OCI-LY1 (cell line): ENCODE results near the gene OTOG.

Experiments used
- H2AFZ ChIP-seq: fragments of 200-600 bp; sonication (generic), shearing (Covaris generic); 2 replicates; pipeline ENCODE4 v1.6.0; 2014; ENCODE audit warnings: antibody characterized with exemption, mild to moderate bottlenecking, low read length
- H3F3A ChIP-seq: fragments of 200-600 bp; sonication (generic), shearing (Covaris generic); 2 replicates; pipeline ENCODE4 v1.6.0; 2014; ENCODE audit warnings: mild to moderate bottlenecking, antibody characterized with exemption, low read length, moderate library complexity; ENCODE audit not compliant: insufficient read depth
- H3K27ac ChIP-seq: fragments of 200-600 bp; sonication (generic); 2 replicates; pipeline ENCODE4 v1.5.1; 2014; ENCODE audit warnings: low read length, mixed run types, mild to moderate bottlenecking, low read depth; ENCODE audit not compliant: poor library complexity, severe bottlenecking
- H3K27me3 ChIP-seq: fragments of 200-600 bp; sonication (generic); 2 replicates; pipeline ENCODE4 v1.6.0; 2014; ENCODE audit warnings: antibody characterized with exemption, mild to moderate bottlenecking, low read length, moderate library complexity; ENCODE audit not compliant: insufficient read depth
- H3K36me3 ChIP-seq: fragments of 200-600 bp; sonication (generic); 2 replicates; pipeline ENCODE4 v1.6.1; 2014; ENCODE audit warnings: mild to moderate bottlenecking, antibody characterized with exemption, low read length, moderate library complexity, mixed read lengths; ENCODE audit not compliant: insufficient read depth
- H3K4me1 ChIP-seq: fragments of 200-600 bp; sonication (generic); 2 replicates; pipeline ENCODE4 v1.5.1; 2014; ENCODE audit warnings: mild to moderate bottlenecking, low read length, moderate library complexity; ENCODE audit not compliant: insufficient read depth, severe bottlenecking
- H3K4me2 ChIP-seq: fragments of 200-600 bp; sonication (generic), shearing (Covaris generic); 2 replicates; pipeline ENCODE4 v1.6.1; 2014; ENCODE audit warnings: low read length
- H3K4me3 ChIP-seq: fragments of 200-600 bp; sonication (generic); 2 replicates; pipeline ENCODE4 v1.5.1; 2014; ENCODE audit warnings: low read length, low read depth, mild to moderate bottlenecking, mixed read lengths; ENCODE audit not compliant: poor library complexity, severe bottlenecking
- H3K79me2 ChIP-seq: fragments of 200-600 bp; shearing (Covaris generic); 2 replicates; pipeline ENCODE4 v1.6.1; 2016; ENCODE audit warnings: mixed run types, low read length, mixed read lengths; ENCODE audit not compliant: insufficient read depth
- H3K9ac ChIP-seq: fragments of 200-600 bp; sonication (generic), shearing (Covaris generic); 2 replicates; pipeline ENCODE4 v1.6.1; 2014; ENCODE audit warnings: mild to moderate bottlenecking, low read length, mixed read lengths
- H3K9me2 ChIP-seq: fragments of 200-600 bp; sonication (generic), shearing (Covaris generic); 2 replicates; pipeline ENCODE4 v1.6.1; 2014; ENCODE audit warnings: low read depth, mild to moderate bottlenecking, low read length, mixed read lengths
- H3K9me3 ChIP-seq: fragments of 200-600 bp; shearing (Covaris generic); 2 replicates; pipeline ENCODE4 v1.6.1; 2014; ENCODE audit warnings: low read length, mixed read lengths
- H4K20me1 ChIP-seq: fragments of 200-600 bp; sonication (generic), shearing (Covaris generic); 2 replicates; pipeline ENCODE4 v1.6.0; 2016; ENCODE audit warnings: mild to moderate bottlenecking, low read length; ENCODE audit not compliant: insufficient read depth
- CTCF ChIP-seq: fragments of 200-600 bp; sonication (generic), shearing (Covaris generic); IDR thresholded peaks from 2 replicates; pipeline ENCODE4 v1.5.1; 2017; ENCODE audit warnings: mild to moderate bottlenecking, antibody characterized with exemption, low read length, moderate library complexity, mixed read lengths
- EZH2 ChIP-seq: fragments of 200-600 bp; sonication (generic), shearing (Covaris generic); IDR thresholded peaks from 2 replicates; pipeline ENCODE4 v1.8.0; 2017; ENCODE audit warnings: borderline replicate concordance, mixed run types, mild to moderate bottlenecking, antibody characterized with exemption, low read length, moderate library complexity, mixed read lengths

The OTOG gene

GRCh38 chr11:17558025-17558780, 11.1 kb downstream of the OTOG start:
- Histone ChIP-seq H3K36me3 (no peaks in the 10 kb centered on the region), H3K79me2 (no peaks in the 10 kb centered on the region), H3K27ac (no peak overlapping the region), H3K4me2 (no peak overlapping the region), H2AFZ (no peak overlapping the region), H3K9ac (no peak overlapping the region), H3K9me2 (no peaks in the 10 kb centered on the region), H3K4me3 (no peak overlapping the region), H3F3A (no peaks in the 10 kb centered on the region), H4K20me1 (no peaks in the 10 kb centered on the region), H3K27me3 (no peaks in the 10 kb centered on the region), H3K4me1 (no peaks in the 10 kb centered on the region), H3K9me3 (no peaks in the 10 kb centered on the region)
- no peak for TF ChIP-seq CTCF
- no peak for TF ChIP-seq EZH2

GRCh38 chr11:17558916-17559315, 11.9 kb downstream of the OTOG start:
- no peaks in the 10 kb centered on the region for H3K27me3 ChIP-seq
- H3K79me2 ChIP-seq: no peaks in the 10 kb centered on the region
- H3F3A ChIP-seq: no peaks in the 10 kb centered on the region
- H3K4me3 ChIP-seq: no peak overlapping the region
- TF ChIP-seq EZH2: no peak
- TF ChIP-seq CTCF: no peak
- H3K36me3 ChIP-seq: no peaks in the 10 kb centered on the region
- H3K9ac ChIP-seq: no peak overlapping the region
- no peaks in the 10 kb centered on the region for H4K20me1 ChIP-seq
- H3K9me3 ChIP-seq: no peaks in the 10 kb centered on the region
- H3K4me1 ChIP-seq: no peaks in the 10 kb centered on the region
- no peak overlapping the region for H2AFZ ChIP-seq
- H3K27ac ChIP-seq: no peak overlapping the region
- no peak overlapping the region for H3K4me2 ChIP-seq
- H3K9me2 ChIP-seq: no peaks in the 10 kb centered on the region

- Histone ChIP-seq H2AFZ (no peak overlapping the region), H3K4me2 (no peak overlapping the region), H3K9ac (no peak overlapping the region), H3K4me3 (no peak overlapping the region), H3K27ac (no peak overlapping the region), H3K79me2 (no peaks in the 10 kb centered on the region), H3K9me2 (no peaks in the 10 kb centered on the region), H3K27me3 (no peaks in the 10 kb centered on the region), H3K4me1 (no peaks in the 10 kb centered on the region), H4K20me1 (no peaks in the 10 kb centered on the region), H3F3A (no peaks in the 10 kb centered on the region), H3K36me3 (no peaks in the 10 kb centered on the region), H3K9me3 (no peaks in the 10 kb centered on the region)
- no peak for TF ChIP-seq EZH2
- no peak for TF ChIP-seq CTCF
Observed at GRCh38 chr11:17559341-17560087, 12.5 kb downstream of the OTOG start.
